Measurements from ENCODE around the gene ARHGAP35.

- TF ChIP-seq CTCF (IDR thresholded peaks at IDR 0.05), result no peak
- no peak for TF ChIP-seq POLR2A (IDR thresholded peaks at IDR 0.05)
Observed at GRCh38 chr19:46882034-46882433, 21.2 kb downstream of the ARHGAP35 start.

All from right lobe of liver (tissue), 4 donors.